GM12875 (cell line): ENCODE data around the gene THBD.

Experiments
- H3K4me3 ChIP-seq: one replicate; pipeline ENCODE4 v1.5.1; 2011; ENCODE audit warnings: low read depth, low read length, control low read depth
- TF ChIP-seq, protein P1 (sequence below): IDR thresholded peaks from 2 replicates; pipeline ENCODE4 v1.5.1; 2011; ENCODE audit warnings: low read depth, mild to moderate bottlenecking, control low read depth, inconsistent platforms, low read length, moderate library complexity, borderline replicate concordance; ENCODE audit not compliant: insufficient read depth

Gene THBD

DNA sequence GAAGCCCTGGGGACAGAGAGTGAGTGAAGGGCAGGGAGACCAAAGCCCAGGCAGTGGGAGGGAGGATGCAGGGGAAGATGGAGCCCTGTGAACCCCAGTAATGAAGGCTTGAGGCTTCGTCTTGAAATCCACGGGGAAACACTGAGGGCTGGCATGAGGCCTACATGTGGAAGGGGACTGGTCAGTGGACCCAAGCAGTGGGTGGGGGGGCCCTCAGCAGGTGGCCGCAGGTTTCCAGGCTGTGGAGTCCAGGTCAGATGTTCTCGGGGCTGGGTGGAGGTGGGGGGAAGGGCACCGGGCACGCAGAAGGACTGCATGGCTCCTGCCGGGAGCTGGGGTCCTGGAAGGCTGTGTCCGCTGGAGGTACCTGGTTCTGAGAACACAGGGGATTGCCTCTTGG lies 39.4 kb upstream of the THBD start:
- TF ChIP-seq, protein P1, sequence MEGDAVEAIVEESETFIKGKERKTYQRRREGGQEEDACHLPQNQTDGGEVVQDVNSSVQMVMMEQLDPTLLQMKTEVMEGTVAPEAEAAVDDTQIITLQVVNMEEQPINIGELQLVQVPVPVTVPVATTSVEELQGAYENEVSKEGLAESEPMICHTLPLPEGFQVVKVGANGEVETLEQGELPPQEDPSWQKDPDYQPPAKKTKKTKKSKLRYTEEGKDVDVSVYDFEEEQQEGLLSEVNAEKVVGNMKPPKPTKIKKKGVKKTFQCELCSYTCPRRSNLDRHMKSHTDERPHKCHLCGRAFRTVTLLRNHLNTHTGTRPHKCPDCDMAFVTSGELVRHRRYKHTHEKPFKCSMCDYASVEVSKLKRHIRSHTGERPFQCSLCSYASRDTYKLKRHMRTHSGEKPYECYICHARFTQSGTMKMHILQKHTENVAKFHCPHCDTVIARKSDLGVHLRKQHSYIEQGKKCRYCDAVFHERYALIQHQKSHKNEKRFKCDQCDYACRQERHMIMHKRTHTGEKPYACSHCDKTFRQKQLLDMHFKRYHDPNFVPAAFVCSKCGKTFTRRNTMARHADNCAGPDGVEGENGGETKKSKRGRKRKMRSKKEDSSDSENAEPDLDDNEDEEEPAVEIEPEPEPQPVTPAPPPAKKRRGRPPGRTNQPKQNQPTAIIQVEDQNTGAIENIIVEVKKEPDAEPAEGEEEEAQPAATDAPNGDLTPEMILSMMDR, result no peak

DNA sequence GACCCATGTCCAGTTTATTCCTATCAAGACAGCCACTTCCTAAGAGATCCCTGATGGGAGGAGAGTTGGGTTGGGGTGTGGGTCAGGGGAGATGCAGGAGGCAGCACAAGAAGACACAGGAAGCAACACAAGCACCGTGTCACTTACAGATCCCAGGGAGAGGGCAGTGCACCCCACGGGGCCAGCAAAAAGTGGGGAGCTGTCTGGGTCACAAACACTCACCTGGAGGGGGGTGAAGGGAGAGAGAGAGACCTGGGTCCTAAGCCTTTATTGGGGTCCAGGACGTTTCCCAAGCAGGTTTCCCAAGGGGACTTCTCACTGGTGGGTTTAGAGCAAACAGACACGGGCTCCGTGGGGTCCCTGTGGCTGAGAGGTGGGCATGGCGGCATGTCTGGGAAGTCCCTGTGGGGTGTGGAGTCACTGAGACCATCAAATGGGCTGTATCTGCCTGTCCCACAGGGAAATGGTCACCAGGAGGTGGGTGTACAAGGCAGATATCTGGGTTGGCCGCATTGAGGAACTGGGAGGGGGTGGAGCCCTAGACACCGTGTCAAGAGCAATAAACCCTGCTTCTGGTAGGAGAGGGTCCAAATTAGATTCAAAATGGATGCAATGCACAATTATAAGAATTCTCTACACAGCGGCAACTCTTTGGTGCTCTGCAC lies 38.2 kb upstream of the THBD start:
- TF ChIP-seq, protein P1, result no peak
- no peak overlapping the region for H3K4me3 ChIP-seq

More for the DNA sequence above, 39.4 kb upstream of the THBD start:
- H3K4me3 ChIP-seq, result no peak overlapping the region

DNA sequence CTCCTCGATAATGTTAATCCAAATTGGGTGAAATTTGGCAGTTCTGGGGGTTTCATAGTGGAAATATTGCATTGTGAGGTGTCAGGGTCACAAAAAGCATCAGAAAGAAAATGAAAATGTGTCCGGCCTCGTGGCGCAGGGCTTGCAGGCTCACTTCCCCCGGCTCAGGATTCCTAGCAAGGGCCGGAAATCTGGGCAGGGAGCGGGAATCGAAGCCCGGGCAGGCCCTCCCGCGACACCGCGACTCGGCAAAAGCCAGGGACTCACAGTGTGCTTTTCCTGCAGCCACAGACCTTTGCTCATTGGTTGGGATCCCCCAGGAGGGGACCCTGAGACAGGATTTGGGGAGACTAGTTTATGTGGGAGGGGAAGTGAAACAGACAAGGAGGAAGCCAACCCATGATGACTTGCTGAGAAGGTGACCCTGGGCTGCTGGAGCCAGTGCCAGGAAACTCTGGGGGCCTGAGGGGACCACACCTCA lies 37.5 kb upstream of the THBD start:
- TF ChIP-seq, protein P1, result no peak

DNA sequence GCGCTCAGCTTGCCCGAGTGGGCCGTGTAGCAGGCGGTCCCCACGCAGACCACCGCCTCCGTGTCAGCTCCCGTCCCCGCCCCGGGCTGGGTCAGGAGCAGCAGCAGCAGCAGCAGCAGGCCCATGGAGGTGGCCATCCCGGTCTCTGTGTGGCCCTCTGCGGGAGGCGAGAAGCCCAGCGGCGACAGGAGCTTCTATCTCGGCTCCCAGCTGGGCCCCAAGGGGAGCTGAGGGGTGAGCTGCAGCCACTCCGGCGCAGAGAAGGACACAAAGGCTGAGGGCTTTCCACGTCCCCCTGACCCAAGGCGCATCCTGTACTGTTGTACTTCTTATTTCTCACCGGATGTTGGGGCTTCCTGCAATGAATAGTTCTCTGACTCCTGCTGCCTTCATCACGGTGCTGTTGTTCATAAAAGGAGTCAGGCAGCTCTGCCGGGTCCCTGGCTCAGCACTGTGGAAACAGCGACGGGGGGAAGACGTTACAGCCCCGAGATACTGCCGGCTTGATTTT lies 36.6 kb upstream of the THBD start, which contains the start of gene CD93:
TSS of gene CD93 (minus strand) at position 269 of the 511 bp plus-strand sequence. CDS start at position 137, 132 bp downstream.
- TF ChIP-seq, protein P1, result no peak
- H3K4me3 ChIP-seq, result peak within 1 kb of the TSS; percentile 41

More for the DNA sequence above, 37.5 kb upstream of the THBD start:
- H3K4me3 ChIP-seq, result no peak overlapping the region

DNA sequence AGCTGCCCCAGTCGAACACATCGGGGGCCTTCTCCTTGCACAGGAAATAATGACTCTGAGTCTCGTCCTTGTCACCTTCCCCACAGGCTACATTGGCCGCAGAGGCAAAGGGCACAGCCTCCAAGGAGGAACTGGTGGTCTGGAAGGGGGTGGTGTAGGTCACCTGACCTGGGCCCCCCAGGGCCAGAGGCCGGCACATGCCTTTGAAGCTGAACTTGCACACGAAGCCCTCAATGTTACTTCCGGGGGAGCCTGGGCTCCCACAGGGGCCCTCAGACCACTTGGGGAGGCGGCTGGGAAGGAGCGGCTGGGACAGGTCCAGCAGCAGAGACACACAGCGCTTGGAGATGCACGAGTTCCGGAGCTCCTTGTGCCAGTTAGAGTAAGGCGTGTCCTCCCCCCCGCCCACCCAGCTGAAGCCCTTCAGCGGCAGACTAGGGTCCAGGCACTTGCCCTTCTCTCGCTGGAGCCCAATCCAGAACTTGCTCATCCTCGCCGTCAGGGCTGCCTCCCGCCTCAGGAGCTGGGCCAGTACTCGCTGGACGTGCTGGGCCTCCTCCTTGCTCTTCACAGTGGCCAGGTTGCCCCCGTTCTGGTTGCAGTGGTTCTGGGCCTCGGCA lies 36.1 kb upstream of the THBD start:
- peak overlapping the region; percentile 41 for H3K4me3 ChIP-seq
- TF ChIP-seq, protein P1, result no peak

DNA sequence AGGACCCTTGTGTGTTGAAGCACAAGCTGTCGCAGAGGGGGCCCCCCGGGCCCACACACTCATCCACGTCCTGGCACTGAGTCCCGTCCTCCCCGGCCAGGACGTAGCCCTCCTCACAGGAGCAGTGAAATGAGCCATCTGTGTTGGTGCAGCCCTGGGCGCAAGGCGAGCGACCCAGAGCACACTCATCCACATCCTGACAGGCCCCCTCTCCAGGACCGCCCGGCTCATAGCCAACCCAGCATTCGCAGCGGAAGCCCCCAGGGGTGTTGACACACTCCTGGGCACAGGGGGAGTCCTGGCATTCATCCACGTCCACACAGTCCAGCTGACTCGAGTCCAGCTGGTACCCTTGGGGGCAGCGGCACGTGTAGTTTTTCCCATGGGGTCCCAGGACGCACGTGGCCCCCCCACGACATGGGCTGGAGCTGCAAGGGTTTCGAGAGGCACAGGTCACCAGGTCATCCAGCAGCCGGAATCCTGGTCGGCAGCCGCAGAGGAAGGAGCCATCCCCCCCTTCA lies 35.4 kb upstream of the THBD start:
- TF ChIP-seq, protein P1, result no peak
- peak overlapping the region; percentile 46 for H3K4me3 ChIP-seq

DNA sequence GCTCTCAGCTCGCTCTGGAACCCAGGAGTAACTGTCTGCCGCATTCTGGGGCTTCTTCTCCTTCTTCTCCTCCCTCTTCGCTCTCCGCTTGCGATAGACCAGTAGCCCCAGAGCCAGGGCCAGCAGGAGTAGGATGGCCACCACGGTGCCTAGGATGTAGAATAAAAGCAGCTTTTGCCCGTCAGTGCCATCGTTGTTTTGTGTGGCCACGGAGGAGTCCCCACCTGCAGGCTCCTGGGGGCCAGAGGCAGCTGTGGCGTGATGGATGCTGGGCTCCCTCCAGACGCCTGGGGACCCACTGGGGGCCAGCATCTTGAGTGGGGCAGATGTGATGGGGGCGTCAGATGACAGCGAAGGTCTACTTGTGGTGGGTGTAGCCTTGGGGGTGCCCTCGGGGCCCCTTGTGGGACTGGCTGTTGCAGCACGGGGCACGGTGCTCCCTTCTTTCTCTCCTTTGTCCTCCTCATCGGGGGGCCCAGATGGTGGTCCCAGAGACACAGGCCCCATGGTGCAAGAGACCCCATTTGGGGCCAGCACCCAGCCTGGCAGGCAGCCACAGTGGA lies 34.9 kb upstream of the THBD start:
- TF ChIP-seq, protein P1, result no peak
- peak overlapping the region; percentile 46 for H3K4me3 ChIP-seq
